H1 (cell line): ENCODE measurements around the gene CERKL. TPM values are rescaled to one million over a fixed set of nuclear protein-coding genes. Genes with fewer than 3 reads are reported as not detected.

Experiments used
- CHD1 ChIP-seq: IDR thresholded peaks from 2 replicates; pipeline ENCODE4 v1.6.1; 2012; ENCODE audit warnings: low read depth, low read length, improper control_type of control experiment
- NRF1 ChIP-seq: IDR thresholded peaks from 2 replicates; pipeline ENCODE4 v1.6.1; 2011; ENCODE audit warnings: mild to moderate bottlenecking, low read depth, low read length, improper control_type of control experiment
- RBBP5 ChIP-seq: IDR thresholded peaks from 2 replicates; pipeline ENCODE4 v1.7.1; 2012; ENCODE audit warnings: low read depth, mild to moderate bottlenecking, inconsistent platforms, low read length, moderate library complexity, borderline replicate concordance
- RNF2 ChIP-seq: fragments of 200-900, 300-1000 bp; sonication (generic); IDR thresholded peaks from 2 replicates; pipeline ENCODE4 v1.7.1; 2016; ENCODE audit warnings: borderline replicate concordance, low read depth, mild to moderate bottlenecking, antibody characterized with exemption, low read length; ENCODE audit not compliant: poor library complexity, severe bottlenecking; ENCODE audit errors: missing control alignments
- SIRT6 ChIP-seq: IDR thresholded peaks from one replicate; pipeline ENCODE4 v1.7.1; 2012; ENCODE audit warnings: low read length, inconsistent platforms
- TAF7 ChIP-seq: optimal IDR thresholded peaks from 2 replicates; pipeline ENCODE3; 2011; ENCODE audit warnings: low read depth, mild to moderate bottlenecking, inconsistent platforms, low read length, moderate library complexity, borderline replicate concordance
- polyA plus RNA-seq, 7 experiments: library from polyadenylated mRNA; depleted of rRNA in 3 of 7; stranded (reverse) in 5 of 7; unstranded in 2 of 7; fragments of >200 nt in 5 of 7; fragments of 200-250 nt in 2 of 7; gene quantifications; 1 replicate in 5 of 7; 2 replicates in 1 of 7; 4 replicates in 1 of 7; pipeline versions ENCODE4 v1.2.1 to v1.2.3, GENCODE V29; 2011 to 2013; ENCODE audit warnings: missing spikeins in 2 of 7, mixed read lengths in 2 of 7
- total RNA-seq: library from RNA; stranded (reverse); fragmentation: NEBNext Ultra II Directional; extraction: Animal tissue kit (Norgen Biotek cat#: 25700); gene quantifications from 2 replicates; pipeline ENCODE4 v1.2.1, GENCODE V29; 2021

The CERKL gene
- total and polyA plus RNA-seq, 2 of the 8 experiments (the other 6 are each of a cell fraction or from before 2014, with no cell fraction given): 0.05 TPM; not detected in 1

- TF ChIP-seq TAF7 (no peak), NRF1 (no peak), CHD1 (no peak), SIRT6 (no peak), RBBP5 (no peak), RNF2 (no peak)
Measured at GRCh38 chr2:181673173-181673572, 16.3 kb upstream of the CERKL start (continued).
